Smooth muscle cell (in vitro differentiated cells): ENCODE data around the gene TFF3. TPM values are rescaled to one million over a fixed set of nuclear protein-coding genes. Genes with fewer than 3 reads are reported as not detected.

Experiments used
- DNase-seq: peaks from one replicate; lab custom pipeline; 2025; ENCODE audit not compliant: unreplicated experiment; lab: John Stamatoyannopoulos, UW
- H2AFZ ChIP-seq: fragments of 200-600 bp; sonication (generic); 2 replicates; pipeline ENCODE4 v1.6.0; 2016; ENCODE audit warnings: antibody characterized with exemption, low read depth, mild to moderate bottlenecking
- H3F3A ChIP-seq: fragments of 200-600 bp; sonication (generic); 2 replicates; pipeline ENCODE4 v1.6.0; 2017; ENCODE audit warnings: antibody characterized with exemption, low read depth
- H3K27ac ChIP-seq: fragments of 200-600 bp; sonication (generic); 2 replicates; pipeline ENCODE4 v1.5.1; 2016; ENCODE audit warnings: low read depth, mild to moderate bottlenecking
- H3K27me3 ChIP-seq: fragments of 200-600 bp; sonication (generic); 2 replicates; pipeline ENCODE4 v1.6.1; 2016; ENCODE audit warnings: low read depth, mild to moderate bottlenecking
- H3K36me3 ChIP-seq: fragments of 200-600 bp; sonication (generic); 2 replicates; pipeline ENCODE4 v1.5.1; 2016; ENCODE audit warnings: low read depth
- H3K4me1 ChIP-seq: fragments of 200-600 bp; sonication (generic); 2 replicates; pipeline ENCODE4 v1.5.1; 2016; ENCODE audit warnings: low read depth
- H3K4me2 ChIP-seq: fragments of 200-600 bp; sonication (generic); 2 replicates; pipeline ENCODE4 v1.6.0; 2016; ENCODE audit warnings: mild to moderate bottlenecking
- H3K4me3 ChIP-seq: fragments of 200-600 bp; sonication (generic); 2 replicates; pipeline ENCODE4 v1.5.1; 2016; ENCODE audit warnings: mild to moderate bottlenecking
- H3K79me2 ChIP-seq: fragments of 200-600 bp; sonication (generic); 2 replicates; pipeline ENCODE4 v1.6.0; 2016; ENCODE audit warnings: low read depth, mild to moderate bottlenecking
- H3K9ac ChIP-seq: fragments of 200-600 bp; sonication (generic); 2 replicates; pipeline ENCODE4 v1.6.0; 2016; ENCODE audit warnings: low read depth
- H3K9me3 ChIP-seq: fragments of 200-600 bp; sonication (generic); replicated peaks from 2 replicates; pipeline ENCODE4 v1.5.1; 2016; ENCODE audit warnings: low read depth
- H4K20me1 ChIP-seq: fragments of 200-600 bp; sonication (generic); 2 replicates; pipeline ENCODE4 v1.6.0; 2016; ENCODE audit warnings: low read depth
- WGBS: methylation state at CpG from one replicate; pipeline ENCODE4 v1.1.7; 2016; ENCODE audit warnings: low lambda C conversion rate; 5-methylcytosine and 5-hydroxymethylcytosine counted together
- polyA plus RNA-seq: library from polyadenylated mRNA; unstranded; fragments of >200 nt; fragmentation: Nextera tagmentation; extraction: Ambion mirVana; gene quantifications from 2 replicates; pipeline ENCODE4 v1.2.1, GENCODE V29; 2016
- total RNA-seq: library from RNA; depleted of rRNA; stranded (reverse); fragments of >200 nt; gene quantifications from 2 replicates; pipeline ENCODE4 v1.2.3, GENCODE V29; 2014
- TF ChIP-seq, protein P1 (sequence below): fragments of 200-600 bp; sonication (generic); IDR thresholded peaks from 2 replicates; pipeline ENCODE4 v1.5.1; 2017; ENCODE audit warnings: borderline replicate concordance, mild to moderate bottlenecking, antibody characterized with exemption; ENCODE audit not compliant: insufficient read depth, poor library complexity, severe bottlenecking

TFF3 gene
- total and polyA plus RNA-seq, 2 experiments from 2014 or later, result 0.31 TPM; not detected in 1

GRCh38 chr21:42279888-42280287 lies 35.3 kb downstream of the TFF3 start:
- Histone ChIP-seq H3K4me1 (no peaks in the 10 kb centered on the region), H4K20me1 (no peaks in the 10 kb centered on the region), H3K9me3 (no peaks in the 10 kb centered on the region), H3K9ac (no peak overlapping the region), H3K27ac (no peak overlapping the region), H3F3A (no peaks in the 10 kb centered on the region), H3K27me3 (no peaks in the 10 kb centered on the region), H2AFZ (no peak overlapping the region), H3K36me3 (no peaks in the 10 kb centered on the region), H3K4me2 (no peak overlapping the region), H3K4me3 (no peak overlapping the region), H3K79me2 (no peaks in the 10 kb centered on the region)
- DNase-seq, result no peak
- TF ChIP-seq, protein P1, sequence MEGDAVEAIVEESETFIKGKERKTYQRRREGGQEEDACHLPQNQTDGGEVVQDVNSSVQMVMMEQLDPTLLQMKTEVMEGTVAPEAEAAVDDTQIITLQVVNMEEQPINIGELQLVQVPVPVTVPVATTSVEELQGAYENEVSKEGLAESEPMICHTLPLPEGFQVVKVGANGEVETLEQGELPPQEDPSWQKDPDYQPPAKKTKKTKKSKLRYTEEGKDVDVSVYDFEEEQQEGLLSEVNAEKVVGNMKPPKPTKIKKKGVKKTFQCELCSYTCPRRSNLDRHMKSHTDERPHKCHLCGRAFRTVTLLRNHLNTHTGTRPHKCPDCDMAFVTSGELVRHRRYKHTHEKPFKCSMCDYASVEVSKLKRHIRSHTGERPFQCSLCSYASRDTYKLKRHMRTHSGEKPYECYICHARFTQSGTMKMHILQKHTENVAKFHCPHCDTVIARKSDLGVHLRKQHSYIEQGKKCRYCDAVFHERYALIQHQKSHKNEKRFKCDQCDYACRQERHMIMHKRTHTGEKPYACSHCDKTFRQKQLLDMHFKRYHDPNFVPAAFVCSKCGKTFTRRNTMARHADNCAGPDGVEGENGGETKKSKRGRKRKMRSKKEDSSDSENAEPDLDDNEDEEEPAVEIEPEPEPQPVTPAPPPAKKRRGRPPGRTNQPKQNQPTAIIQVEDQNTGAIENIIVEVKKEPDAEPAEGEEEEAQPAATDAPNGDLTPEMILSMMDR, result no peak
- WGBS, result 93% methylated on average over 11 of the region's 11 CpGs

DNA sequence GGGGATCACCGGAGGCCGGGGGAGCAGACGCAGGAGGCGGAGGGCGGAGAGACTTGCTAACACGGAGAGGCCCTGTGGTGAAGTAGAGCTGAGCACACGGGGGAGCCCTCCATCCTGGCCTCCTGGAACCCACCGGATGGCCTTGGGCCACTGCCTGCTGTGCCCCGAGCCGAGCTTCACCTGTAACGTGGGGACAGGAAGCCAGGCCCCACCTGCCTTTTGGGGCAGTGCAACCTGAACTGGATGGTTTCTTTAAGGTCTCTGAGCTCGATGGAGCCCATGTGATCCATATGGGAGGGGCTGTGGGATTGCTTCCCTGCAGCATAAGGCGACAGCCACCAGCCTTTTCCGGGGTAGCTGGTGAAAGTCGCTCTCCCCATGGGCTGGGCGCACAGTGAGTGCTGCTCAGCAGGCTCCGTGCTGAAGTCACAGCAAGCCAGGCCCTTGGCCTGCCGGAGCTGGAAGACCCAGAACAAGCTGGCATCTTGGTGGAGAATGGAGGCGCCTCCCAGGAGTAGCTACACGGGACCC lies 35.8 kb downstream of the TFF3 start:
- Histone ChIP-seq H2AFZ (no peak overlapping the region), H4K20me1 (no peaks in the 10 kb centered on the region), H3K9me3 (no peaks in the 10 kb centered on the region), H3K4me3 (no peak overlapping the region), H3K79me2 (no peaks in the 10 kb centered on the region), H3F3A (no peaks in the 10 kb centered on the region), H3K27ac (no peak overlapping the region), H3K4me1 (no peaks in the 10 kb centered on the region), H3K9ac (no peak overlapping the region), H3K27me3 (no peaks in the 10 kb centered on the region), H3K4me2 (no peak overlapping the region), H3K36me3 (no peaks in the 10 kb centered on the region)
- DNase-seq, result no peak
- 92% methylated on average over 20 of the region's 20 CpGs for WGBS
- TF ChIP-seq, protein P1, result no peak

GRCh38 chr21:42278451-42279149 lies 36.6 kb downstream of the TFF3 start:
- H3K36me3 ChIP-seq, result no peaks in the 10 kb centered on the region
- H2AFZ ChIP-seq, result no peak overlapping the region
- H3K79me2 ChIP-seq, result no peaks in the 10 kb centered on the region
- H3F3A ChIP-seq, result no peaks in the 10 kb centered on the region
- H3K4me1 ChIP-seq, result no peaks in the 10 kb centered on the region
- H3K27ac ChIP-seq, result no peak overlapping the region
- no peaks in the 10 kb centered on the region for H4K20me1 ChIP-seq
- no peaks in the 10 kb centered on the region for H3K27me3 ChIP-seq
- H3K9me3 ChIP-seq, result no peaks in the 10 kb centered on the region
- no peak for DNase-seq
- TF ChIP-seq, protein P1, result no peak
- no peak overlapping the region for H3K9ac ChIP-seq
- no peak overlapping the region for H3K4me3 ChIP-seq
- H3K4me2 ChIP-seq, result no peak overlapping the region
- 93% methylated on average over 19 of the region's 19 CpGs for WGBS

GRCh38 chr21:42277593-42277992 lies 37.6 kb downstream of the TFF3 start:
- H4K20me1 ChIP-seq, result no peaks in the 10 kb centered on the region
- H3K4me3 ChIP-seq, result no peak overlapping the region
- no peaks in the 10 kb centered on the region for H3K79me2 ChIP-seq
- H2AFZ ChIP-seq, result no peak overlapping the region
- H3F3A ChIP-seq, result no peaks in the 10 kb centered on the region
- H3K9me3 ChIP-seq, result no peaks in the 10 kb centered on the region
- no peaks in the 10 kb centered on the region for H3K36me3 ChIP-seq
- H3K9ac ChIP-seq, result no peak overlapping the region
- H3K4me1 ChIP-seq, result no peaks in the 10 kb centered on the region
- WGBS, result 88% methylated on average over 4 of the region's 4 CpGs
- no peak for DNase-seq
- H3K27ac ChIP-seq, result no peak overlapping the region
- H3K27me3 ChIP-seq, result no peaks in the 10 kb centered on the region
- TF ChIP-seq, protein P1, result no peak
- no peak overlapping the region for H3K4me2 ChIP-seq
